Measurements from ENCODE around the gene STH.
"Not testable (repeated sequence)": the region's sequence is repeated elsewhere in the genome, so short reads cannot be mapped to it uniquely, and the experiment has no call there.

STH gene

GRCh38 chr17:45953561-45953960, 45.5 kb upstream of the STH start:
- no peak for DNase-seq (ENCODE audit: extremely low read depth, low read depth)
- TF ChIP-seq CTCF (IDR thresholded peaks at IDR 0.05; ENCODE audit: low read depth, low read length, missing control alignments) = no peak

GRCh38 chr17:45954914-45955313, 44.1 kb upstream of the STH start:
- DNase-seq (ENCODE audit: extremely low read depth, low read depth) = no peak
- TF ChIP-seq CTCF (IDR thresholded peaks at IDR 0.05; ENCODE audit: low read depth, low read length, missing control alignments) = no peak
- no peak overlapping the region for H3K4me3 ChIP-seq (replicated peaks; ENCODE audit: low read depth, low read length)

More at GRCh38 chr17:45953561-45953960, 45.5 kb upstream of the STH start:
- no peak overlapping the region for H3K4me3 ChIP-seq (replicated peaks; ENCODE audit: low read depth, low read length)

- DNase-seq (ENCODE audit: extremely low read depth, low read depth) = no peak
- no peak overlapping the region for H3K4me3 ChIP-seq (replicated peaks; ENCODE audit: low read depth, low read length)
- no peak for TF ChIP-seq CTCF (IDR thresholded peaks at IDR 0.05; ENCODE audit: low read depth, low read length, missing control alignments)
Measured at GRCh38 chr17:45955326-45955725, 43.7 kb upstream of the STH start.

GRCh38 chr17:45956090-45956489, 43.0 kb upstream of the STH start:
- TF ChIP-seq CTCF (IDR thresholded peaks at IDR 0.05; ENCODE audit: low read depth, low read length, missing control alignments) = no peak

GRCh38 chr17:45956746-45957145, 42.3 kb upstream of the STH start:
- not testable (repeated sequence) for H3K4me3 ChIP-seq (replicated peaks; ENCODE audit: low read depth, low read length); DNase-seq (ENCODE audit: extremely low read depth, low read depth)

More at GRCh38 chr17:45956090-45956489, 43.0 kb upstream of the STH start:
- DNase-seq (ENCODE audit: extremely low read depth, low read depth) = no peak
- H3K4me3 ChIP-seq (replicated peaks; ENCODE audit: low read depth, low read length) = no peak overlapping the region

- no peak for TF ChIP-seq CTCF (IDR thresholded peaks at IDR 0.05; ENCODE audit: low read depth, low read length, missing control alignments)
- DNase-seq (ENCODE audit: extremely low read depth, low read depth) = no peak
- no peak overlapping the region for H3K4me3 ChIP-seq (replicated peaks; ENCODE audit: low read depth, low read length)
Measured at GRCh38 chr17:45958307-45958706, 40.7 kb upstream of the STH start.

- no peak for TF ChIP-seq CTCF (IDR thresholded peaks at IDR 0.05; ENCODE audit: low read depth, low read length, missing control alignments)
- no peak overlapping the region for H3K4me3 ChIP-seq (replicated peaks; ENCODE audit: low read depth, low read length)
- DNase-seq (ENCODE audit: extremely low read depth, low read depth) = no peak
Measured at GRCh38 chr17:45958994-45959665, 39.9 kb upstream of the STH start.

All from HFF-Myc (cell line).